MM.1S (cell line): ENCODE measurements around the gene ITLN1.

Experiments
- EZH2 ChIP-seq: fragments of 300-600 bp; sonication (generic); optimal IDR thresholded peaks from 2 replicates; pipeline ENCODE3; 2017; ENCODE audit warnings: low read depth, mild to moderate bottlenecking, antibody characterized with exemption, low read length, mixed read lengths
- EZH2phosphoT487 ChIP-seq: fragments of 300-600 bp; sonication (generic); IDR thresholded peaks from 2 replicates; pipeline ENCODE4 v1.6.1; 2018; ENCODE audit warnings: antibody characterized with exemption, low read length
- TF ChIP-seq, protein P1 (sequence below): fragments of 300-600 bp; sonication (generic); IDR thresholded peaks from 2 replicates; pipeline ENCODE4 v1.5.1; 2016; ENCODE audit warnings: antibody characterized with exemption, low read length, mixed read lengths

DNA sequence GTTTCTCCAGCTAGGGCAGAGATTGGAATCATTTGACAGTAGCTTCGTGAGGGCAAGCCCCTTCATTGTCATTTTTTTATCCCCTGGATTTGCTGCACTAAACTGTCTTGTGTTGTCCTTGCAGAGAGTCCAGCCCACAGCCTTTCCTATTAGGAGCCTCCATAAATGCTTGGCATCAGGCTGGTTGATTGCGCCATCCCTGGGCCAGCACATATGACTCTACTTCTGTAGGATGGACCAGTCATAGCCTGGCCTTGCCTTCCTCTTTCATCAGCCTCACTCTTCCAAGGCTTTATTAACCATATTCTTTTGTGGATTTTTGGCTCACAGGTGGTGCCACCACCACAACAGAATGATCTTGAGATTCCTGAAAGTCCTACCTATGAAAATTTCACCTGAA lies 57.6 kb downstream of the ITLN1 start:
- TF ChIP-seq, protein P1, sequence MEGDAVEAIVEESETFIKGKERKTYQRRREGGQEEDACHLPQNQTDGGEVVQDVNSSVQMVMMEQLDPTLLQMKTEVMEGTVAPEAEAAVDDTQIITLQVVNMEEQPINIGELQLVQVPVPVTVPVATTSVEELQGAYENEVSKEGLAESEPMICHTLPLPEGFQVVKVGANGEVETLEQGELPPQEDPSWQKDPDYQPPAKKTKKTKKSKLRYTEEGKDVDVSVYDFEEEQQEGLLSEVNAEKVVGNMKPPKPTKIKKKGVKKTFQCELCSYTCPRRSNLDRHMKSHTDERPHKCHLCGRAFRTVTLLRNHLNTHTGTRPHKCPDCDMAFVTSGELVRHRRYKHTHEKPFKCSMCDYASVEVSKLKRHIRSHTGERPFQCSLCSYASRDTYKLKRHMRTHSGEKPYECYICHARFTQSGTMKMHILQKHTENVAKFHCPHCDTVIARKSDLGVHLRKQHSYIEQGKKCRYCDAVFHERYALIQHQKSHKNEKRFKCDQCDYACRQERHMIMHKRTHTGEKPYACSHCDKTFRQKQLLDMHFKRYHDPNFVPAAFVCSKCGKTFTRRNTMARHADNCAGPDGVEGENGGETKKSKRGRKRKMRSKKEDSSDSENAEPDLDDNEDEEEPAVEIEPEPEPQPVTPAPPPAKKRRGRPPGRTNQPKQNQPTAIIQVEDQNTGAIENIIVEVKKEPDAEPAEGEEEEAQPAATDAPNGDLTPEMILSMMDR, result no peak
- TF ChIP-seq EZH2 (no peak), EZH2phosphoT487 (no peak)
